ENCODE data around the gene SPATA13.

DNA sequence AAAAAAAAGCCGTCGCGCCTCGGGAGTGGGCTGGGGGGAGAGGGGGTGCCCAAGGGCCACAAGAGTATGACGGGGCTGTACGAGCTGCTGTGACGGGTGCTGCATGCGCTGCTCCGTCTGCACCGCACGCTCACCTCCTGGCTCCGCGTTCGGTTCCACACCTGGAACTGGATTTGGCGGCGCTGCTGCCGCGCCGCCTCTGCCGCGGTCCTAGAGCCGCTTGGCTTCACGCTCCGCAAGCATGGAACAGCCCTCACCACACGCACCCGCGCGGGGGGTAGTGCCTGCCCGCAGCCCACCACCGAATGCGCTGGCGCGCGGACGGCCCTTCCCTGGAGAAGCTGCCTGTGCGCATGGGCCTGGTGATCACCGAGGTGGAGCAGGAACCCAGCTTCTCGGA, 167.6 kb downstream of the SPATA13 start:
- TF ChIP-seq POLR2A (IDR thresholded peaks at IDR 0.05) (no peak), POLR2AphosphoS5 (IDR thresholded peaks at IDR 0.05) (no peak)
- TF ChIP-seq, protein P1, sequence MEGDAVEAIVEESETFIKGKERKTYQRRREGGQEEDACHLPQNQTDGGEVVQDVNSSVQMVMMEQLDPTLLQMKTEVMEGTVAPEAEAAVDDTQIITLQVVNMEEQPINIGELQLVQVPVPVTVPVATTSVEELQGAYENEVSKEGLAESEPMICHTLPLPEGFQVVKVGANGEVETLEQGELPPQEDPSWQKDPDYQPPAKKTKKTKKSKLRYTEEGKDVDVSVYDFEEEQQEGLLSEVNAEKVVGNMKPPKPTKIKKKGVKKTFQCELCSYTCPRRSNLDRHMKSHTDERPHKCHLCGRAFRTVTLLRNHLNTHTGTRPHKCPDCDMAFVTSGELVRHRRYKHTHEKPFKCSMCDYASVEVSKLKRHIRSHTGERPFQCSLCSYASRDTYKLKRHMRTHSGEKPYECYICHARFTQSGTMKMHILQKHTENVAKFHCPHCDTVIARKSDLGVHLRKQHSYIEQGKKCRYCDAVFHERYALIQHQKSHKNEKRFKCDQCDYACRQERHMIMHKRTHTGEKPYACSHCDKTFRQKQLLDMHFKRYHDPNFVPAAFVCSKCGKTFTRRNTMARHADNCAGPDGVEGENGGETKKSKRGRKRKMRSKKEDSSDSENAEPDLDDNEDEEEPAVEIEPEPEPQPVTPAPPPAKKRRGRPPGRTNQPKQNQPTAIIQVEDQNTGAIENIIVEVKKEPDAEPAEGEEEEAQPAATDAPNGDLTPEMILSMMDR (IDR thresholded peaks at IDR 0.05): no peak
